ENCODE data around the gene LARGE1. TPM values are rescaled to one million over a fixed set of nuclear protein-coding genes. Genes with fewer than 3 reads are reported as not detected.
A peak's percentile ranks its signal among the peaks of the same experiment; 100 is the strongest.

Gene LARGE1
- total RNA-seq, 1 donor from 2014 or later: 29.5 TPM

GRCh38 chr22:33927752-33928151 is 7.5 kb upstream of the LARGE1 start:
- intact Hi-C loops (cut with DNase I): loop anchor here (10.0 kb wide), 1 partner anchor 393 kb away; no protein-coding TSS in a partner anchor
- no peak for TF ChIP-seq POLR2AphosphoS5 (IDR thresholded peaks at IDR 0.05; ENCODE audit: insufficient read depth in 1 of 2, low read depth in 1 of 2)
- TF ChIP-seq CTCF (IDR thresholded peaks at IDR 0.05): no peak
- no peak for TF ChIP-seq POLR2A (IDR thresholded peaks at IDR 0.05)
- no peak for DNase-seq (ENCODE audit: extremely low spot score in 2 of 2)
- no peak overlapping the region for H3K4me3 ChIP-seq
- H3K36me3 ChIP-seq: no peaks in the 10 kb centered on the region
- no peaks in the 10 kb centered on the region for H3K27me3 ChIP-seq
- H3K27ac ChIP-seq: no peak overlapping the region
- H3K4me1 ChIP-seq: peaks cover 6% of the 10 kb centered on the region
- H3K9me3 ChIP-seq: no peaks in the 10 kb centered on the region

- no peak for TF ChIP-seq POLR2AphosphoS5 (IDR thresholded peaks at IDR 0.05; ENCODE audit: insufficient read depth in 1 of 2, low read depth in 1 of 2)
- no peak for TF ChIP-seq POLR2A (IDR thresholded peaks at IDR 0.05)
- TF ChIP-seq CTCF (IDR thresholded peaks at IDR 0.05): no peak
- no peaks in the 10 kb centered on the region for H3K36me3 ChIP-seq
- H3K27me3 ChIP-seq: no peaks in the 10 kb centered on the region
- no peak overlapping the region for H3K4me3 ChIP-seq
- no peaks in the 10 kb centered on the region for H3K9me3 ChIP-seq
- DNase-seq (ENCODE audit: extremely low spot score in 2 of 2): no peak
- intact Hi-C loops (cut with DNase I): loop anchor here (10.0 kb wide), 1 partner anchor 390 kb away; no protein-coding TSS in a partner anchor
- peaks cover 6% of the 10 kb centered on the region for H3K4me1 ChIP-seq
- no peak overlapping the region for H3K27ac ChIP-seq
Observed at GRCh38 chr22:33925194-33925593, 4.9 kb upstream of the LARGE1 start.

- DNase-seq (ENCODE audit: extremely low spot score in 2 of 2): no peak
- intact Hi-C loops (cut with DNase I): loop anchor here (5.0 to 10.0 kb wide), 2 partner anchors 131 to 389 kb away; no protein-coding TSS in a partner anchor
Observed at GRCh38 chr22:33923660-33924246, 3.5 kb upstream of the LARGE1 start.

GRCh38 chr22:33923033-33923432 is 2.8 kb upstream of the LARGE1 start:
- intact Hi-C loops (cut with DNase I): loop anchor here (5.0 to 10.0 kb wide), 2 partner anchors 131 to 388 kb away; no protein-coding TSS in a partner anchor
- Histone ChIP-seq H3K9me3 (no peaks in the 10 kb centered on the region), H3K27me3 (no peaks in the 10 kb centered on the region), H3K36me3 (no peaks in the 10 kb centered on the region), H3K4me3 (peak overlapping the region; percentile 79 to 84), H3K27ac (peak overlapping the region; percentile 93), H3K4me1 (peaks cover 27% of the 10 kb centered on the region)
- DNase-seq (ENCODE audit: extremely low spot score in 2 of 2): no peak
- TF ChIP-seq CTCF (IDR thresholded peaks at IDR 0.05): no peak
- TF ChIP-seq POLR2A (IDR thresholded peaks at IDR 0.05): no peak
- TF ChIP-seq POLR2AphosphoS5 (IDR thresholded peaks at IDR 0.05; ENCODE audit: insufficient read depth in 1 of 2, low read depth in 1 of 2): no peak

More at GRCh38 chr22:33923660-33924246, 3.5 kb upstream of the LARGE1 start:
- no peaks in the 10 kb centered on the region for H3K27me3 ChIP-seq
- H3K36me3 ChIP-seq: no peaks in the 10 kb centered on the region
- H3K4me3 ChIP-seq: no peak overlapping the region
- TF ChIP-seq CTCF (IDR thresholded peaks at IDR 0.05) (peak; percentile 30 to 73 (median 64)), POLR2AphosphoS5 (IDR thresholded peaks at IDR 0.05; ENCODE audit: insufficient read depth in 1 of 2, low read depth in 1 of 2) (peak in 1 of 2 donors; percentile 67), POLR2A (IDR thresholded peaks at IDR 0.05) (no peak)
- no peak overlapping the region for H3K27ac ChIP-seq
- peaks cover 19% of the 10 kb centered on the region for H3K4me1 ChIP-seq
- H3K9me3 ChIP-seq: no peaks in the 10 kb centered on the region

- Histone ChIP-seq H3K4me3 (peak overlapping the region; percentile 79 to 84), H3K36me3 (no peaks in the 10 kb centered on the region), H3K4me1 (peaks cover 34% of the 10 kb centered on the region), H3K27ac (peak overlapping the region; percentile 93), H3K27me3 (no peaks in the 10 kb centered on the region), H3K9me3 (no peaks in the 10 kb centered on the region)
- intact Hi-C loops (cut with DNase I): loop anchor here (5.0 to 10.0 kb wide), 2 partner anchors 130 to 388 kb away; no protein-coding TSS in a partner anchor
- no peak for DNase-seq (ENCODE audit: extremely low spot score in 2 of 2)
- TF ChIP-seq POLR2A (IDR thresholded peaks at IDR 0.05) (no peak), CTCF (IDR thresholded peaks at IDR 0.05) (no peak), POLR2AphosphoS5 (IDR thresholded peaks at IDR 0.05; ENCODE audit: insufficient read depth in 1 of 2, low read depth in 1 of 2) (no peak)
Observed at GRCh38 chr22:33922349-33922681, 2.0 kb upstream of the LARGE1 start.
